ENCODE data around the gene NOS2.

- no peak for TF ChIP-seq REST (IDR thresholded peaks at IDR 0.05; ENCODE audit: insufficient read depth in 1 of 2, low read depth in 2 of 2, low read length in 2 of 2)
- no peak for TF ChIP-seq POLR2AphosphoS5 (IDR thresholded peaks at IDR 0.05; ENCODE audit: low read depth, low read length)
- no peak for TF ChIP-seq SIN3A (IDR thresholded peaks at IDR 0.05; ENCODE audit: borderline replicate concordance, insufficient read depth, low read length)
- TF ChIP-seq TAF1 (IDR thresholded peaks at IDR 0.05; ENCODE audit: borderline replicate concordance, insufficient read depth, low read length): no peak
Measured at GRCh38 chr17:27764589-27764988, 35.7 kb downstream of the NOS2 start.
